ENCODE measurements around the gene CXorf49B.
"Not testable (repeated sequence)": the region's sequence is repeated elsewhere in the genome, so short reads cannot be mapped to it uniquely, and the experiment has no call there.

Gene CXorf49B

GRCh38 chrX:71806450-71806849, 43.3 kb downstream of the CXorf49B start:
- DNase-seq (ENCODE audit: low read depth, low spot score); H3K4me3 ChIP-seq (ENCODE audit: low read depth, low read length); in situ Hi-C loops (cut with HindIII; ENCODE audit: low sequenced_read_pairs): not testable (repeated sequence)

- no peak for TF ChIP-seq CTCF (IDR thresholded peaks at IDR 0.05; ENCODE audit: low read depth, low read length)
- in situ Hi-C loops (cut with HindIII; ENCODE audit: low sequenced_read_pairs), result no loop called here
These were observed 46.7 kb downstream of the CXorf49B start for GRCh38 chrX:71809886-71810285.

GRCh38 chrX:71814123-71814912, 51.2 kb downstream of the CXorf49B start:
- no peak for DNase-seq (ENCODE audit: low read depth, low spot score)
- in situ Hi-C loops (cut with HindIII; ENCODE audit: low sequenced_read_pairs), result no loop called here
- no peak overlapping the region for H3K4me3 ChIP-seq (ENCODE audit: low read depth, low read length)

More at GRCh38 chrX:71809886-71810285, 46.7 kb downstream of the CXorf49B start:
- no peak overlapping the region for H3K4me3 ChIP-seq (ENCODE audit: low read depth, low read length)
- DNase-seq (ENCODE audit: low read depth, low spot score), result no peak

GRCh38 chrX:71815121-71815905, 52.2 kb downstream of the CXorf49B start:
- no peak for DNase-seq (ENCODE audit: low read depth, low spot score)
- in situ Hi-C loops (cut with HindIII; ENCODE audit: low sequenced_read_pairs), result no loop called here
- no peak overlapping the region for H3K4me3 ChIP-seq (ENCODE audit: low read depth, low read length)
- TF ChIP-seq CTCF (IDR thresholded peaks at IDR 0.05; ENCODE audit: low read depth, low read length), result no peak

More at GRCh38 chrX:71814123-71814912, 51.2 kb downstream of the CXorf49B start:
- TF ChIP-seq CTCF (IDR thresholded peaks at IDR 0.05; ENCODE audit: low read depth, low read length), result no peak

- in situ Hi-C loops (cut with HindIII; ENCODE audit: low sequenced_read_pairs), result no loop called here
- no peak for TF ChIP-seq CTCF (IDR thresholded peaks at IDR 0.05; ENCODE audit: low read depth, low read length)
- no peak overlapping the region for H3K4me3 ChIP-seq (ENCODE audit: low read depth, low read length)
- DNase-seq (ENCODE audit: low read depth, low spot score), result no peak
These were observed 52.7 kb downstream of the CXorf49B start for GRCh38 chrX:71815906-71816156.

All from astrocyte of the spinal cord (primary cell).